BLaER1 treated with 17β-estradiol and CSF1 and Interleukin-3, amounts not matched to agents 10 nM and 100 nM (cell line): ENCODE results near the gene TTC1.
"Not testable (repeated sequence)": the region's sequence is repeated elsewhere in the genome, so short reads cannot be mapped to it uniquely, and the experiment has no call there.

Experiments used
- H3K27ac ChIP-seq, 11 experiments: shearing (Covaris generic); formaldehyde crosslinking; 2 replicates each; pipeline ENCODE4 v1.8.1; 2022
- H3K27me3 ChIP-seq, 11 experiments: shearing (Covaris generic); formaldehyde crosslinking; 2 replicates each; pipeline ENCODE4 v1.8.1; 2022
- H3K36me3 ChIP-seq, 11 experiments: shearing (Covaris generic); formaldehyde crosslinking; 2 replicates each; pipeline ENCODE4 v1.8.1; 2022
- H3K4me1 ChIP-seq, 10 experiments: shearing (Covaris generic); formaldehyde crosslinking; 2 replicates each; pipeline ENCODE4 v1.8.1; 2022
- H3K4me2 ChIP-seq, 11 experiments: shearing (Covaris generic); formaldehyde crosslinking; 2 replicates each; pipeline ENCODE4 v1.8.1; 2022
- H3K4me3 ChIP-seq, 10 experiments: shearing (Covaris generic); formaldehyde crosslinking; 2 replicates each; pipeline ENCODE4 v1.8.1; 2022
- H3K9ac ChIP-seq, 11 experiments: shearing (Covaris generic); formaldehyde crosslinking; 2 replicates each; pipeline ENCODE4 v1.8.1; 2022
- H3K9me3 ChIP-seq, 11 experiments: shearing (Covaris generic); formaldehyde crosslinking; replicated peaks in 1 of 11; 2 replicates each; pipeline ENCODE4 v1.8.1; 2022
- H4K20me1 ChIP-seq, 11 experiments: shearing (Covaris generic); formaldehyde crosslinking; 2 replicates each; pipeline ENCODE4 v1.8.1; 2022
- Cebpa-rat ChIP-seq, 11 experiments: shearing (Covaris generic); IDR thresholded peaks; 2 replicates each; pipeline ENCODE4 v1.8.1; 2022

TTC1 gene

DNA sequence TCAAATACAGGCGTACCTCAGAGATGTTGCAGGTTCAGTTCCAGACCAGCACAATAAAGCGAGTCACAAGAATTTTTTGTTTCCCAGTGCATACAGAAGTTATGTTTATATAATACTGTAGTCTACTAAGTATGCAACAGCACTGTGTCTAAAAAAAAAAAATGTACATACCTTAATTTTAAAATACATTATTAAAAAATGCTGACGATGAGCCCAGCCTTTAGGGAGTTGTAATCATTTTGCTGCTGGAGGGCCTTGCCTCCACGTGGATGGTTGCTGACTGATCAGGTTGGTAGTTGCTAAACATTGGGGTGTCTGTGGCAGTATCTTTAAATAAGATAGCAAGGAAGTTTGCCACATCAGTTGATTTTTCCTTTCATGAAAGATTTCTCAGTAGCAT, 48.3 kb downstream of the TTC1 start:
- Histone ChIP-seq H3K9ac (no peak overlapping the region), H3K36me3 (peaks cover 95 to 100% (median 98%) of the 10 kb centered on the region in 11 experiments), H3K4me3 (no peak overlapping the region), H3K9me3 (peaks cover 0 to 25% (median 20%) of the 10 kb centered on the region in 11 experiments; a peak in 20 of 22 replicates), H3K27ac (no peak overlapping the region), H4K20me1 (peaks cover 0 to 2% (median 0%) of the 10 kb centered on the region in 11 experiments; a peak in 1 of 22 replicates), H3K4me2 (no peak overlapping the region), H3K27me3 (no peaks in the 10 kb centered on the region), H3K4me1 (peaks cover 0 to 9% (median 0%) of the 10 kb centered on the region in 10 experiments; a peak in 1 of 20 replicates)
- TF ChIP-seq Cebpa-rat (IDR thresholded peaks at IDR 0.05), result no peak

DNA sequence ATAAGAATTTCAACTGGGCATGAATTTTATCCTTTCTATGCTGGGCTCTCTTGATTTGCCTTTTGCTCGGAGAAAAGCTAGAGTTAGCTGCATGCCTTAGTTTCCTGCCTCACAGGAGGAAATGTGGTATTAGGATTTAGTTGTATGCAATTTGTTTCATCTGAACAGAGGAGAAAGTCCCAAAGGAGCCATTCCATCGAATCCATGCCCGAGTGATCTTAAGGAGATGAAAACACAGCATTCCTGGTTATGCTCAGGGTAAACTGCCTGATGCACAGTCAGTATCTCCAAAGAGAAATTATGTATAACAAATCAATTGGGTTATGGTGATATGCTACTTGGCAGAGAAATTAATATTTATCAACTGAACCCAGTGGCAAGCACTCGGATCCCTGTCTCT, 51.1 kb downstream of the TTC1 start:
- H3K4me2 ChIP-seq, result no peak overlapping the region
- H3K27ac ChIP-seq, result no peak overlapping the region
- H3K4me1 ChIP-seq, result no peaks in the 10 kb centered on the region
- H4K20me1 ChIP-seq, result peaks cover 0 to 7% (median 0%) of the 10 kb centered on the region in 11 experiments; a peak in 2 of 22 replicates
- peaks cover 76 to 99% (median 94%) of the 10 kb centered on the region in 11 experiments for H3K36me3 ChIP-seq
- TF ChIP-seq Cebpa-rat (IDR thresholded peaks at IDR 0.05), result no peak
- H3K9me3 ChIP-seq, result peaks cover 0 to 25% (median 20%) of the 10 kb centered on the region in 11 experiments; a peak in 20 of 22 replicates
- H3K4me3 ChIP-seq, result no peak overlapping the region
- no peaks in the 10 kb centered on the region for H3K27me3 ChIP-seq
- H3K9ac ChIP-seq, result no peak overlapping the region

DNA sequence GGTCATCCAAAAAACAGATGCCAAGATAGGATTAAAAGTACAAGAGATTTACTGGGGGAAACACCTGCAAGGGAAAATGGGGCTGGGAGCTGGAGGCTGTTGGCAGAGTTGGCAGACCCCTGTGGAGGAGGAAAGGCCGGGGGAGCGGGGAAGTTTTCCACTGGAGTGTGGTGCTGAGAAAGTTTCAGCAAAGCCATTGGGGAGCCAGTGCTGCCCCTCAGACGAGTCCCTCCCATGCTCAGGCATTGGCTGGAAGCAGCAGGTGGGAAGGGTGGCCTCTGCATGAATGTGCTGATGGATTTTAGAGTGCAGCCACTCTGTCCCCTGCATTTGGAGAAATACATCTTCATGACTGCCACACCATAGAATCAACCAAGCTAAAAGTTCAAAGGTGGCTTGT, 52.8 kb downstream of the TTC1 start:
- Histone ChIP-seq H4K20me1 (peaks cover 0 to 7% (median 0%) of the 10 kb centered on the region in 11 experiments; a peak in 2 of 22 replicates), H3K4me2 (no peak overlapping the region), H3K4me1 (no peaks in the 10 kb centered on the region), H3K27me3 (no peaks in the 10 kb centered on the region), H3K4me3 (no peak overlapping the region), H3K9ac (no peak overlapping the region), H3K9me3 (peaks cover 0 to 25% (median 20%) of the 10 kb centered on the region in 11 experiments; a peak in 20 of 22 replicates), H3K36me3 (peaks cover 72 to 99% (median 94%) of the 10 kb centered on the region in 11 experiments), H3K27ac (no peak overlapping the region)
- TF ChIP-seq Cebpa-rat (IDR thresholded peaks at IDR 0.05), result no peak

DNA sequence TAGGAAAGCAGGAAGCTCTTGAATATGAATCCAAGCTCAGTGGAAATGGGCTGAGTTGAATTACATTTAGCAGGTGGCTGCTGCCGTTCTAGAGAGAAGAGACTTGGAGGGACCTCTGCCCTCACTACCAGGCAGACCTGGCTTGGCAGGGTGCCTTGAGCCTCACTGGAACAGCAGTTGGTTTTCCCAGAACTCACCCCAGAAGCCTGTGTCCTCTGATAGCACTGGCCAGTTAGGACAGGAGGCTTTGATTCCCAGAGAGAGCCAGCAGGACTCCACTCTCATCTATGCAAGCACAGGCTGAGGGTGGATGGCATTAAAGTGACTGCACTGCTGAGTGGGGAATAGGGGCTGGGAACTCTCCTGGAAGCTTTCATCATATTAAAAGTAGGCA, 55.5 kb downstream of the TTC1 start:
- Histone ChIP-seq H3K4me1 (no peaks in the 10 kb centered on the region), H3K4me3 (no peak overlapping the region), H3K27ac (no peak overlapping the region), H4K20me1 (peaks cover 0 to 7% (median 0%) of the 10 kb centered on the region in 11 experiments; a peak in 2 of 22 replicates), H3K36me3 (peaks cover 61 to 98% (median 82%) of the 10 kb centered on the region in 11 experiments), H3K27me3 (no peaks in the 10 kb centered on the region), H3K9me3 (peaks cover 0 to 3% (median 0%) of the 10 kb centered on the region in 11 experiments; a peak in 1 of 22 replicates), H3K4me2 (no peak overlapping the region), H3K9ac (no peak overlapping the region)
- TF ChIP-seq Cebpa-rat (IDR thresholded peaks at IDR 0.05), result no peak

DNA sequence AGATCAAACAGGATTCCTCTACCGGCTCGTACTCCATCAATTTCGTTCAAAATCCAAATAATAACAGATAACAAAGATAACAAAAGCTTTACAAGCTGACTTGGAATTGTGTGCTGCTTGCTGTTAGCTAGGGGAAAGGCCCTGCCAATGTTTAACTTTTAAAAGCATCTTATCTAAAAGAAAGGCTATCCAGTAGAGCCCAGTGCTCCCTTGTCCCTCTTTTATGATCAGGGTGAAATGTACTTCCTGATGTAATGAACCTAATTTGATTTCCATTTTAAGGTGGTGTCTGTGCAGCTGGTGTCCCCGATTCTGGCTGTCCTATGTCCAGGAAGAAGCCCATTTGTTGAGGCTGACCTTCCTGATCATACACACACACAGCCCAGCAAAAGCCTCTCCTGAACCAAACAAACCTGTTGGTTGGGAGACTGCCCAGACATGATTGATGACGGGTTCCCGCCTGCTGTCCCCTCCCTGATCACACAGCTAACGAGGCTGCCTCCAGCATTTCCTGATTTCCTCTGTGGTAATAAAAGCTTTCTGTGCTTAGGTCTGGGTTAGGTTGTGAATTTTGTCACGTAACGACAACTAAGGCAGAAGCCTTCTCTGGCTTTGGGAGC, 56.2 kb downstream of the TTC1 start:
- H3K4me1 ChIP-seq, result peaks cover 0 to under 1% (median 0%) of the 10 kb centered on the region in 10 experiments; a peak in 2 of 20 replicates
- H3K4me3 ChIP-seq, result no peak overlapping the region
- no peaks in the 10 kb centered on the region for H3K9me3 ChIP-seq
- H3K27me3 ChIP-seq, result no peaks in the 10 kb centered on the region
- H3K9ac ChIP-seq, result no peak overlapping the region
- peaks cover 0 to 7% (median 0%) of the 10 kb centered on the region in 11 experiments; a peak in 2 of 22 replicates for H4K20me1 ChIP-seq
- no peak for TF ChIP-seq Cebpa-rat (IDR thresholded peaks at IDR 0.05)
- H3K27ac ChIP-seq, result no peak overlapping the region
- H3K4me2 ChIP-seq, result no peak overlapping the region
- peaks cover 55 to 98% (median 75%) of the 10 kb centered on the region in 11 experiments for H3K36me3 ChIP-seq

DNA sequence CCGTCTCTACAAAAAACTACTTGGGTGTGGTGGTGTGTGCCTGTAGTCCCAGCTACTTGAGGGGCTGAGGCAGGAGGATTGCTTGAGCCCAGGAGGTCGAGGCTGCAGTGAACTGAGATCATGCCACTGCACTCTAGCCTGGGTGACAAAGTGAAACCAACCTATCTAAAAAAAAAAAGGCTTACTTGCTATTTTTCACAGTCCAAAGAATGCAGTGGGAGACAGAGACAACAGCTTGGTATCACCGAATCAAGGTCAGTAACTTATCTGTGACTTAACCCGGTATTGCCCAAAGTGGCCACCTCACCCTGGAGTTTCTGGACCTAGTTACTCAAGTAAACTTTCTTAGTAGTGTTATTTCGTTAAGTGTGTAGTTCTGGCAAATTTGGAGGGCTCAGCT, 60.2 kb downstream of the TTC1 start:
- not testable (repeated sequence) for H3K4me3 ChIP-seq, H3K9me3 ChIP-seq, H4K20me1 ChIP-seq, H3K4me2 ChIP-seq, H3K9ac ChIP-seq, H3K27ac ChIP-seq, H3K27me3 ChIP-seq
- peaks cover 17 to 29% (median 22%) of the 10 kb centered on the region in 10 experiments for H3K4me1 ChIP-seq
- peaks cover 34 to 69% (median 46%) of the 10 kb centered on the region in 11 experiments for H3K36me3 ChIP-seq

DNA sequence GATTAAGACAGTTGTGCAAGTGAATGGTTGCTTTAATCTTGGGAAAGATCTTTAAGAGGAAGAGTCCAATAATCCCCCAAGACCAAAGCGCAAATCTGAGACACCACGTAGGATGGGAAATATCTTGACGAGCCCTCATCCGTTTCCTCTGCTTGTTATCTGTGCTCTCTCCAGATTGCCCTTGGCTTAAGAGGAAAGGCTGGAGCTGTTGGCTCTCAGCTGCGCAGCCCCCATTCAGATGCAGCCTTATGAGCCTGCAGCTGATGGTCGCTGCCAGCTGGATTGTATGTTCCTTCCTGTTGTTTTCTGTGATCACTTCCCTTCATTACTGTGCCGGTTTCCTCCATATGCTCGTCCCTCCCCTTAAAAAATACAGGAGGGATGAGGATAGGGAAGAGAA, 62.6 kb downstream of the TTC1 start:
- TF ChIP-seq Cebpa-rat (IDR thresholded peaks at IDR 0.05), result no peak
- Histone ChIP-seq H3K4me2 (peak overlapping the region; percentile 51 to 88 (median 66)), H3K4me3 (no peak overlapping the region; a peak in 1 of 20 replicates), H3K9me3 (no peaks in the 10 kb centered on the region), H3K36me3 (peaks cover 11 to 64% (median 31%) of the 10 kb centered on the region in 11 experiments; a peak in 19 of 22 replicates), H4K20me1 (no peaks in the 10 kb centered on the region), H3K9ac (peak overlapping the region in 5 of 11 experiments; percentile 0 to 36 (median 11); a peak in 4 of 22 replicates), H3K4me1 (peaks cover 17 to 29% (median 22%) of the 10 kb centered on the region in 10 experiments), H3K27me3 (no peaks in the 10 kb centered on the region), H3K27ac (peak overlapping the region in 8 of 11 experiments; percentile 22 to 52 (median 38); a peak in 15 of 22 replicates)

DNA sequence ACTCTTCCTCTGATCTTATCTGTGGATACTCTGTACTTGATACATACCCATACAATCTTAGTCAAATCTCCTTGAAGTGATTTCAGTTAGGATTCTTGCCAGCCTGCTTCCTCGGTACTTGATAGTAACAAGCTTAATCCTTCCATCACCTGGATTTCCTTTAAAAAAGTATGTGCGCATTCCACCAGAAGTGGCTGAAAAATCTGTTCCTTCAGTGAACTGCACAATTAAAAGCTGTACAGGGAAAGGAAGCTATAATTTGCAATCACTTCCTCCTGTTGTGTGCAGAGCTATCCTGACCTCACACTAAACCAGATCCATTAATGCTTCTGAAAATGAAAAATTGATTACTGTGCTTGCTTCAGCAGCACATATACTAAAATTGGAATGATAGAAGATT, 63.0 kb downstream of the TTC1 start:
- Histone ChIP-seq H3K36me3 (peaks cover 7 to 64% (median 30%) of the 10 kb centered on the region in 11 experiments; a peak in 18 of 22 replicates), H3K27ac (peak overlapping the region in 8 of 11 experiments; percentile 22 to 52 (median 38); a peak in 14 of 22 replicates), H3K4me1 (peaks cover 17 to 29% (median 22%) of the 10 kb centered on the region in 10 experiments), H3K27me3 (no peaks in the 10 kb centered on the region), H3K9ac (peak overlapping the region in 5 of 11 experiments; percentile 0 to 36 (median 11); a peak in 4 of 22 replicates), H3K4me2 (peak overlapping the region; percentile 51 to 88 (median 66)), H3K9me3 (no peaks in the 10 kb centered on the region), H4K20me1 (no peaks in the 10 kb centered on the region), H3K4me3 (no peak overlapping the region; a peak in 1 of 20 replicates)
- no peak for TF ChIP-seq Cebpa-rat (IDR thresholded peaks at IDR 0.05)

DNA sequence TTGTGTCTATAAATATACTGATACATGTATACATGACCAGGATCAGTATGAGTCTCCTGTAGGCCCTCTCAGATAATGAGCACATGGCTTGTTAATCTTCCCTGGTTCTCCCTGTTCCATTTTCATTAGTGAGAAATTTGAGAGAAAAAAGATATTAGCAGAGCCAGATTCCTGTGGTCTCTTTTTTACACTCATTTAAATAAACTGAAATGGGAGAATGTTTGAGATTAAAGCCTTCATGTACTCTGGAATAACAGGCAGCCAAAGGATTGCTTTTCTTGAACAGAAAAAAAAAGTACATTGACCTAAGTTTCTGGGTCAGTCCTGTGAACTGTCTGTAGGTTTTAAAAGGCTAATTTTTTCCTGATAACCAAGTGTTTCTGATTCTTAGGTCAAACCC, 66.1 kb downstream of the TTC1 start:
- no peak overlapping the region for H3K4me3 ChIP-seq
- H3K9me3 ChIP-seq, result no peaks in the 10 kb centered on the region
- no peak overlapping the region for H3K9ac ChIP-seq
- H3K36me3 ChIP-seq, result peaks cover 10 to 65% (median 37%) of the 10 kb centered on the region in 11 experiments; a peak in 20 of 22 replicates
- no peaks in the 10 kb centered on the region for H3K27me3 ChIP-seq
- no peak overlapping the region for H3K27ac ChIP-seq
- H3K4me2 ChIP-seq, result no peak overlapping the region
- H3K4me1 ChIP-seq, result peaks cover 17 to 29% (median 22%) of the 10 kb centered on the region in 10 experiments
- TF ChIP-seq Cebpa-rat (IDR thresholded peaks at IDR 0.05), result no peak
- no peaks in the 10 kb centered on the region for H4K20me1 ChIP-seq
